Measurements from ENCODE around the gene ASB7.

ASB7 gene

GRCh38 chr15:100687582-100688141 is 85.3 kb downstream of the ASB7 start:
- no peak for FAIRE-seq

- FAIRE-seq, result no peak
Measured at GRCh38 chr15:100688549-100689120, 86.2 kb downstream of the ASB7 start.

- FAIRE-seq, result no peak
Measured at GRCh38 chr15:100689131-100689899, 86.9 kb downstream of the ASB7 start.

GRCh38 chr15:100690032-100690794 is 87.8 kb downstream of the ASB7 start:
- FAIRE-seq, result no peak

GRCh38 chr15:100690795-100691158 is 88.4 kb downstream of the ASB7 start:
- FAIRE-seq, result no peak

- FAIRE-seq, result no peak
Measured at GRCh38 chr15:100691321-100691720, 88.9 kb downstream of the ASB7 start.

GRCh38 chr15:100692246-100692645 is 89.9 kb downstream of the ASB7 start:
- no peak for FAIRE-seq

GRCh38 chr15:100692671-100693070 is 90.3 kb downstream of the ASB7 start:
- no peak for FAIRE-seq

- no peak for FAIRE-seq
Measured at GRCh38 chr15:100693451-100693850, 91.1 kb downstream of the ASB7 start.

GRCh38 chr15:100694381-100695021 is 92.1 kb downstream of the ASB7 start:
- FAIRE-seq, result no peak

GRCh38 chr15:100695048-100695447 is 92.7 kb downstream of the ASB7 start:
- no peak for FAIRE-seq

- no peak for FAIRE-seq
Measured at GRCh38 chr15:100696452-100696851, 94.1 kb downstream of the ASB7 start.

All from A204.1 (cell line).